Measurements from ENCODE around the gene MPDU1.
"Not testable (repeated sequence)": the region's sequence is repeated elsewhere in the genome, so short reads cannot be mapped to it uniquely, and the experiment has no call there.

MPDU1 gene

GRCh38 chr17:7580604-7581575 is 2.8 kb upstream of the MPDU1 start:
- ATAC-seq (no peak), DNase-seq (no peak)

GRCh38 chr17:7582396-7583252 is 1.0 kb upstream of the MPDU1 start:
- DNase-seq: no peak

GRCh38 chr17:7586673-7587419 is 3.2 kb downstream of the MPDU1 start:
- DNase-seq: no peak

More at GRCh38 chr17:7582396-7583252, 1.0 kb upstream of the MPDU1 start:
- no peak for ATAC-seq

GRCh38 chr17:7587420-7588151 is 3.9 kb downstream of the MPDU1 start:
- no peak for ATAC-seq

More at GRCh38 chr17:7586673-7587419, 3.2 kb downstream of the MPDU1 start:
- no peak for ATAC-seq

GRCh38 chr17:7588553-7589203 is 5.0 kb downstream of the MPDU1 start:
- ATAC-seq (no peak), DNase-seq (no peak)

More at GRCh38 chr17:7587420-7588151, 3.9 kb downstream of the MPDU1 start:
- DNase-seq: no peak

- DNase-seq (peak; percentile 73), ATAC-seq (peak; percentile 74)
Measured at GRCh38 chr17:7589204-7589868, 5.7 kb downstream of the MPDU1 start.

GRCh38 chr17:7589891-7590691 is 6.4 kb downstream of the MPDU1 start, which contains the start of gene SOX15:
SOX15 (minus strand) TSS chr17:7590094; CDS start chr17:7589676, 418 bp downstream.
- ATAC-seq (no peak), DNase-seq (no peak)

- DNase-seq (no peak), ATAC-seq (no peak)
Measured at GRCh38 chr17:7590743-7591142, 7.1 kb downstream of the MPDU1 start.

- no peak for ATAC-seq
- no peak for DNase-seq
Measured at GRCh38 chr17:7591596-7591995, 7.9 kb downstream of the MPDU1 start.

GRCh38 chr17:7592422-7593021 is 8.9 kb downstream of the MPDU1 start:
- ATAC-seq (no peak), DNase-seq (no peak)

GRCh38 chr17:7593296-7593695 is 9.6 kb downstream of the MPDU1 start:
- no peak for ATAC-seq
- no peak for DNase-seq

GRCh38 chr17:7597561-7597960 is 13.9 kb downstream of the MPDU1 start:
- DNase-seq, ATAC-seq: not testable (repeated sequence)

- DNase-seq (no peak), ATAC-seq (no peak)
Measured at GRCh38 chr17:7606280-7606679, 22.6 kb downstream of the MPDU1 start.

- ATAC-seq (no peak), DNase-seq (no peak)
Measured at GRCh38 chr17:7610641-7611040, 27.0 kb downstream of the MPDU1 start.

- ATAC-seq: no peak
Measured at GRCh38 chr17:7611635-7612293, 28.1 kb downstream of the MPDU1 start.

GRCh38 chr17:7612294-7612640 is 28.6 kb downstream of the MPDU1 start:
- ATAC-seq (no peak), DNase-seq (no peak)

More at GRCh38 chr17:7611635-7612293, 28.1 kb downstream of the MPDU1 start:
- DNase-seq: no peak

GRCh38 chr17:7613769-7614424 is 30.2 kb downstream of the MPDU1 start:
- DNase-seq: no peak
- no peak for ATAC-seq

All from stimulated activated naive CD8-positive, alpha-beta T cell treated with anti-CD3 and anti-CD28 coated beads, Interleukin-15, Interleukin-2, amounts not matched to agents 100 U/mL and 50 U/mL, for 24 hours (primary cell).